WTC11 (cell line): ENCODE data around the gene LDLRAD1. TPM values are rescaled to one million over a fixed set of nuclear protein-coding genes. Genes with fewer than 3 reads are reported as not detected.

Experiments
- ATAC-seq: fragments of 200-7000 bp; cut with Tn5 transposase; 2 replicates; pipeline ENCODE4 v1.10.0; 2021; ENCODE audit warnings: mild to moderate bottlenecking, moderate library complexity
- CTCF ChIA-PET: fragments of 300-600 bp; sonication (Branson Sonifier 250); formaldehyde crosslinking; loops from one replicate; lab custom pipeline; 2021; ENCODE audit warnings: antibody characterized with exemption; lab: Charles Lee
- POLR2A ChIA-PET: fragments of 350-600 bp; sonication (Branson Sonifier 250); formaldehyde crosslinking; loops from one replicate; lab custom pipeline; 2021; ENCODE audit warnings: antibody characterized with exemption; lab: Charles Lee
- DNase-seq: peaks from one replicate; pipeline ENCODE4 v3.0.0; 2021; ENCODE audit warnings: low spot score
- H3K27ac Mint-ChIP-seq: 2 replicates; pipeline ENCODE4 v1.8.0; 2021; ENCODE audit warnings: mixed read lengths
- H3K27me3 Mint-ChIP-seq: 2 replicates; pipeline ENCODE4 v1.8.0; 2021; ENCODE audit warnings: low read depth, mild to moderate bottlenecking, moderate library complexity, mixed read lengths
- H3K36me3 Mint-ChIP-seq: 2 replicates; pipeline ENCODE4 v1.8.0; 2021; ENCODE audit warnings: mixed read lengths
- H3K4me1 Mint-ChIP-seq: 2 replicates; pipeline ENCODE4 v1.8.0; 2022; ENCODE audit warnings: mixed read lengths
- H3K4me3 Mint-ChIP-seq: 2 replicates; pipeline ENCODE4 v1.8.0; 2021; ENCODE audit warnings: mild to moderate bottlenecking, moderate library complexity, mixed read lengths
- H3K9me3 Mint-ChIP-seq: 2 replicates; pipeline ENCODE4 v1.8.0; 2021; ENCODE audit warnings: mixed read lengths
- AFF4 ChIP-seq: sonication (generic); formaldehyde crosslinking; IDR thresholded peaks from 2 replicates; pipeline ENCODE4 v1.8.1; 2023; ENCODE audit warnings: mild to moderate bottlenecking, missing genetic modification reagents, borderline replicate concordance
- E2F1 ChIP-seq: sonication (generic); formaldehyde crosslinking; IDR thresholded peaks from 2 replicates; pipeline ENCODE4 v1.8.0; 2022; ENCODE audit warnings: mild to moderate bottlenecking, missing genetic modification reagents
- EMX1 ChIP-seq: fragments of 250-450 bp; sonication (Bioruptor Pico); IDR thresholded peaks from 2 replicates; pipeline ENCODE4 v1.8.0; 2021; ENCODE audit warnings: mild to moderate bottlenecking
- ERG ChIP-seq: fragments of 250-450 bp; sonication (Bioruptor Pico); IDR thresholded peaks from 2 replicates; pipeline ENCODE4 v1.8.0; 2021; ENCODE audit warnings: mild to moderate bottlenecking
- ETV6 ChIP-seq: sonication (generic); formaldehyde crosslinking; IDR thresholded peaks from 2 replicates; pipeline ENCODE4 v1.8.1; 2022; ENCODE audit warnings: mild to moderate bottlenecking, missing genetic modification reagents
- GRHL2 ChIP-seq: fragments of 250-450 bp; sonication (Bioruptor Pico); IDR thresholded peaks from 2 replicates; pipeline ENCODE4 v1.8.0; 2022; ENCODE audit warnings: mild to moderate bottlenecking, moderate library complexity; ENCODE audit not compliant: insufficient replicate concordance, severe bottlenecking
- GTF2I ChIP-seq: fragments of 250-450 bp; sonication (Bioruptor Pico); conservative IDR thresholded peaks from 2 replicates; pipeline ENCODE4 v1.4.0; 2021; ENCODE audit warnings: mild to moderate bottlenecking
- HMGA2 ChIP-seq: fragments of 250-450 bp; sonication (Bioruptor Pico); IDR thresholded peaks from 2 replicates; pipeline ENCODE4 v1.4.0; 2021; ENCODE audit warnings: mild to moderate bottlenecking, moderate library complexity
- IRF1 ChIP-seq: sonication (generic); formaldehyde crosslinking; IDR thresholded peaks from 2 replicates; pipeline ENCODE4 v1.8.0; 2023; ENCODE audit warnings: missing genetic modification reagents
- IRF2 ChIP-seq: sonication (generic); formaldehyde crosslinking; IDR thresholded peaks from 2 replicates; pipeline ENCODE4 v1.8.0; 2022; ENCODE audit warnings: low read depth, missing genetic modification reagents, borderline replicate concordance
- STAT6 ChIP-seq: sonication (generic); formaldehyde crosslinking; conservative IDR thresholded peaks from 2 replicates; pipeline ENCODE4 v1.8.1; 2023; ENCODE audit warnings: mild to moderate bottlenecking, low read depth, missing genetic modification reagents, moderate library complexity
- TCF7 ChIP-seq: sonication (generic); formaldehyde crosslinking; IDR thresholded peaks from 2 replicates; pipeline ENCODE4 v1.8.0; 2022; ENCODE audit warnings: mild to moderate bottlenecking, low read depth, missing genetic modification reagents, moderate library complexity
- TP53 ChIP-seq: sonication (generic); formaldehyde crosslinking; IDR thresholded peaks from 2 replicates; pipeline ENCODE4 v1.8.1; 2023; ENCODE audit warnings: mild to moderate bottlenecking, missing genetic modification reagents
- USF1 ChIP-seq: sonication (generic); formaldehyde crosslinking; IDR thresholded peaks from 2 replicates; pipeline ENCODE4 v1.8.0; 2022; ENCODE audit warnings: mild to moderate bottlenecking, missing genetic modification reagents
- ZNF317 ChIP-seq: sonication (generic); formaldehyde crosslinking; IDR thresholded peaks from 2 replicates; pipeline ENCODE4 v1.8.1; 2023; ENCODE audit warnings: low read depth, mild to moderate bottlenecking, moderate library complexity, missing genetic modification reagents, borderline replicate concordance
- ZNF425 ChIP-seq: fragments of 250-450 bp; sonication (Bioruptor Pico); conservative IDR thresholded peaks from 2 replicates; pipeline ENCODE4 v1.9.0; 2021; ENCODE audit warnings: mild to moderate bottlenecking
- ZNF671 ChIP-seq: fragments of 250-450 bp; sonication (Bioruptor Pico); IDR thresholded peaks from 2 replicates; pipeline ENCODE4 v1.8.0; 2021; ENCODE audit warnings: mild to moderate bottlenecking
- total RNA-seq: library from RNA; stranded (reverse); gene quantifications from 3 replicates; pipeline ENCODE4 v1.2.3, GENCODE V29; 2021

LDLRAD1 gene
- total RNA-seq, 1 experiment from 2014 or later: 0.09 TPM

- Mint-ChIP-seq H3K4me3 (no peak overlapping the region), H3K27me3 (peaks cover 5% of the 10 kb centered on the region)
- TF ChIP-seq TCF7: no peak
- no peak for TF ChIP-seq ZNF317 (CRISPR knock-in tag)
- no peak for TF ChIP-seq GRHL2 (CRISPR knock-in tag)
- TF ChIP-seq IRF1 (CRISPR knock-in tag): no peak
- no peak for TF ChIP-seq HMGA2 (CRISPR knock-in tag)
- no peak for TF ChIP-seq ERG (CRISPR knock-in tag)
- no peak for TF ChIP-seq E2F1
- no peak for TF ChIP-seq ZNF425 (CRISPR knock-in tag)
- TF ChIP-seq ETV6 (CRISPR knock-in tag): no peak
- TF ChIP-seq TP53: no peak
- TF ChIP-seq ZNF671: no peak
- TF ChIP-seq AFF4: no peak
- no peak for TF ChIP-seq STAT6 (CRISPR knock-in tag)
- no peak for TF ChIP-seq USF1
- TF ChIP-seq IRF2 (CRISPR knock-in tag): no peak
- no peak for TF ChIP-seq EMX1 (CRISPR knock-in tag)
- TF ChIP-seq GTF2I: no peak
- TF ChIP-seq, all 79 proteins: peak for 0
- ATAC-seq (no peak), DNase-seq (no peak)
- Mint-ChIP-seq H3K4me1 (peaks cover 21% of the 10 kb centered on the region), H3K36me3 (no peaks in the 10 kb centered on the region), H3K27ac (no peak overlapping the region), H3K9me3 (no peaks in the 10 kb centered on the region)
- ChIA-PET POLR2A (no interaction called here), CTCF (interaction anchor here (0.7 kb wide), 1 partner anchor 31 kb away, joined by 3 read pairs; no protein-coding TSS in a partner anchor)
Observed at GRCh38 chr1:53986458-53986857, 31.5 kb downstream of the LDLRAD1 start.
